ENCODE measurements around the gene PRTFDC1.

- TF ChIP-seq CEBPB (IDR thresholded peaks at IDR 0.05; ENCODE audit: low read depth) (no peak), CTCF (IDR thresholded peaks at IDR 0.05 in 2 of 3, conservative IDR thresholded peaks at IDR 0.05 in 1 of 3; ENCODE audit: borderline replicate concordance in 1 of 3, insufficient read depth in 1 of 3, low read depth in 2 of 3, low read length in 2 of 3) (no peak), POLR2A (IDR thresholded peaks at IDR 0.05; ENCODE audit: borderline replicate concordance, extremely low read depth, insufficient read depth, insufficient read length) (no peak), JUND (IDR thresholded peaks at IDR 0.05) (no peak), EZH2phosphoT487 (IDR thresholded peaks at IDR 0.05; ENCODE audit: borderline replicate concordance) (no peak), ATF3 (IDR thresholded peaks at IDR 0.05) (no peak), POLR2AphosphoS5 (IDR thresholded peaks at IDR 0.05; ENCODE audit: low read depth, low read length) (no peak), SIN3A (IDR thresholded peaks at IDR 0.05; ENCODE audit: low read depth) (no peak), YY1 (IDR thresholded peaks at IDR 0.05; ENCODE audit: extremely low read depth, insufficient replicate concordance, low read depth, low read length) (no peak)
Observed at GRCh38 chr10:24850727-24851296, 101.6 kb downstream of the PRTFDC1 start.

Data from HCT116 (cell line).